Mesenchymal stem cell (in vitro differentiated cells and primary cell): ENCODE data around the gene KIR3DL3.
"Not testable (repeated sequence)": the region's sequence is repeated elsewhere in the genome, so short reads cannot be mapped to it uniquely, and the experiment has no call there.

ENCODE experiments used
- DNase-seq: peaks from one replicate; pipeline ENCODE4 v3.0.0-alpha.2; 2013
- H2AFZ ChIP-seq: one replicate; pipeline ENCODE4 v1.6.1; 2013; ENCODE audit warnings: low read depth, mild to moderate bottlenecking, control low read depth, inconsistent platforms, low read length, moderate library complexity
- H2AK5ac ChIP-seq: 2 replicates; pipeline ENCODE4 v1.6.1; 2013; ENCODE audit warnings: low read length, moderate library complexity, mild to moderate bottlenecking, inconsistent platforms; ENCODE audit not compliant: severe bottlenecking
- H2BK120ac ChIP-seq: one replicate; pipeline ENCODE4 v1.6.1; 2013; ENCODE audit warnings: low read depth, mild to moderate bottlenecking, inconsistent platforms, low read length, moderate library complexity
- H2BK12ac ChIP-seq, 2 experiments: one replicate each; pipeline ENCODE4 v1.6.1; 2013; ENCODE audit warnings: inconsistent platforms in 2 of 2, low read length in 2 of 2, mild to moderate bottlenecking in 2 of 2, moderate library complexity in 2 of 2, control low read depth in 1 of 2
- H2BK15ac ChIP-seq: one replicate; pipeline ENCODE4 v1.6.1; 2013; ENCODE audit warnings: mild to moderate bottlenecking, low read depth, inconsistent platforms; ENCODE audit not compliant: poor library complexity, severe bottlenecking
- H2BK5ac ChIP-seq: 2 replicates; pipeline ENCODE4 v1.6.1; 2013; ENCODE audit warnings: low read depth, mild to moderate bottlenecking, low read length, control low read depth, inconsistent platforms; ENCODE audit not compliant: poor library complexity, severe bottlenecking
- H3K14ac ChIP-seq, 2 experiments: one replicate each; pipeline ENCODE4 v1.6.1; 2013; ENCODE audit warnings: inconsistent platforms in 2 of 2, low read length in 2 of 2, control low read depth in 1 of 2, mild to moderate bottlenecking in 1 of 2, moderate library complexity in 1 of 2
- H3K18ac ChIP-seq, 2 experiments: one replicate each; pipeline ENCODE4 v1.6.1; 2013; ENCODE audit warnings: inconsistent platforms in 2 of 2, low read length in 2 of 2, control low read depth in 1 of 2, low read depth in 1 of 2, mild to moderate bottlenecking in 1 of 2
- H3K23ac ChIP-seq, 2 experiments: one replicate each; pipeline ENCODE4 v1.6.1; 2013; ENCODE audit warnings: inconsistent platforms in 2 of 2, low read length in 2 of 2, mild to moderate bottlenecking in 2 of 2, moderate library complexity in 2 of 2, control low read depth in 1 of 2
- H3K27ac ChIP-seq: 2 replicates; pipeline ENCODE4 v1.5.1; 2013; ENCODE audit warnings: mild to moderate bottlenecking, moderate library complexity, low read length, control low read depth, inconsistent platforms; ENCODE audit not compliant: poor library complexity, severe bottlenecking
- H3K27me3 ChIP-seq, 2 experiments: 2 replicates each; pipeline versions ENCODE4 v1.6.1 to v1.7.0; 2013; ENCODE audit warnings: low read length in 2 of 2, mild to moderate bottlenecking in 2 of 2, moderate library complexity in 2 of 2, control low read depth in 1 of 2, inconsistent platforms in 1 of 2; ENCODE audit not compliant: control insufficient read depth in 1 of 2, insufficient read depth in 1 of 2
- H3K36me3 ChIP-seq, 2 experiments: 2 replicates each; pipeline versions ENCODE4 v1.6.1 to v1.7.0; 2013; ENCODE audit warnings: low read length in 2 of 2, control low read depth in 1 of 2, inconsistent platforms in 1 of 2, low read depth in 1 of 2, mild to moderate bottlenecking in 1 of 2; ENCODE audit not compliant: insufficient read depth in 2 of 2, control insufficient read depth in 1 of 2
- H3K4ac ChIP-seq, 2 experiments: one replicate each; pipeline ENCODE4 v1.6.1; 2013; ENCODE audit warnings: inconsistent platforms in 2 of 2, low read length in 2 of 2, mild to moderate bottlenecking in 2 of 2, moderate library complexity in 2 of 2, control low read depth in 1 of 2, low read depth in 1 of 2
- H3K4me1 ChIP-seq: 2 replicates; pipeline ENCODE4 v1.6.1; 2013; ENCODE audit warnings: low read depth, low read length, control low read depth; ENCODE audit not compliant: control insufficient read depth, insufficient read depth
- H3K4me2 ChIP-seq: 2 replicates; pipeline ENCODE4 v1.6.1; 2013; ENCODE audit warnings: low read length, mild to moderate bottlenecking, inconsistent platforms; ENCODE audit not compliant: poor library complexity, severe bottlenecking
- H3K4me3 ChIP-seq, 2 experiments: 2 replicates each; pipeline versions ENCODE4 v1.5.1 to v1.7.0; 2013; ENCODE audit warnings: low read length in 2 of 2, mild to moderate bottlenecking in 2 of 2, control low read depth in 1 of 2, low read depth in 1 of 2; ENCODE audit not compliant: insufficient read depth in 1 of 2
- H3K79me1 ChIP-seq: replicated peaks from 2 replicates; pipeline ENCODE4 v1.6.1; 2013; ENCODE audit warnings: mild to moderate bottlenecking, control low read depth, low read length, inconsistent platforms; ENCODE audit not compliant: poor library complexity, severe bottlenecking
- H3K9ac ChIP-seq: 2 replicates; pipeline ENCODE4 v1.7.0; 2013; ENCODE audit warnings: mild to moderate bottlenecking, low read length, moderate library complexity
- H3K9me3 ChIP-seq: 2 replicates; pipeline ENCODE4 v1.7.0; 2013; ENCODE audit warnings: mild to moderate bottlenecking, low read length; ENCODE audit not compliant: control insufficient read depth
- H4K8ac ChIP-seq: one replicate; pipeline ENCODE4 v1.6.1; 2013; ENCODE audit warnings: inconsistent platforms, mild to moderate bottlenecking, low read length, moderate library complexity
- H4K91ac ChIP-seq: one replicate; pipeline ENCODE4 v1.6.1; 2013; ENCODE audit warnings: mild to moderate bottlenecking, low read length, inconsistent platforms
- WGBS: methylation state at CpG from one replicate; pipeline ENCODE4 v1.1.7; 2013; ENCODE audit warnings: mixed read lengths; 5-methylcytosine and 5-hydroxymethylcytosine counted together

The KIR3DL3 gene

DNA sequence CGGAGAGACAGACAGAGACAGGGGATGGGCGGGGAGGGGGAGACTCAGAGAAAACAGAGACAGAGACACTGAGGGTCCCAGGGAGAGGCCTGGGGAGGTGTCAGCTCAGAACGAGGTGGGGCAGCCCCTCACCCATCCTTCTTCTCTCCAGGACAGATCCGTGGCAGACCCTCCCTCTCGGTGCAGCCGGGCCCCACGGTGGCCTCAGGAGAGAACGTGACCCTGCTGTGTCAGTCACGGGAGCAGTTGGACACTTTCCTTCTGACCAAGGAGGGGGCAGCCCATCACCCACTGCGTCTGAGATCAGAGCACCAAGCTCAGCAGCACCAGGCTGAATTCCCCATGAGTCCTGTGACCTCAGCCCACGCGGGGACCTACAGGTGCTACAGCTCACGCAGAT is 14.3 kb upstream of the KIR3DL3 start:
- not testable (repeated sequence) for H3K14ac ChIP-seq, H3K4me1 ChIP-seq, H3K18ac ChIP-seq, H2BK15ac ChIP-seq, DNase-seq, H3K27ac ChIP-seq, H4K91ac ChIP-seq, H3K27me3 ChIP-seq, H3K36me3 ChIP-seq, H2BK120ac ChIP-seq, H3K9ac ChIP-seq, H3K79me1 ChIP-seq, H3K4me3 ChIP-seq, H3K23ac ChIP-seq, H2BK12ac ChIP-seq, H3K4ac ChIP-seq, H3K9me3 ChIP-seq, H2BK5ac ChIP-seq, H2AFZ ChIP-seq, H2AK5ac ChIP-seq, H3K4me2 ChIP-seq, H4K8ac ChIP-seq
- 64% methylated on average over 9 of the region's 13 CpGs for WGBS

DNA sequence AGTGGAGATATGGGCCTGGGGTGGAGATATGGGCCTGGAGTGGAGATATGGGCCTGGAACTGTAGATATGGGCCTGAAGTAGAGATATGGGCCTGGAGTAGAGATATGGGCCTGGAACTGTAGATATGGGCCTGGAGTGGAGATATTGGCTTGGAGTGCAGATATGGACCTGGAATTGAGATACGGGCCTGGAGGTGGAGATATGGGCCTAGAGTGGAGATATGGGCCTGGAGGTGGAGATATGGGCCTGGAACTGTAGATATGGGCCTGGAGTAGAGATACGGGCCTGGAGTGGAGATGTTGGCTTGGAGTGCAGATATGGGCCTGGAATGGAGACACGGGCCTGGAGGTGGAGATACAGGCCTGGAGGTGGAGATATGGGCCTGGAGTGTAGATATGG is 402 bp downstream of the KIR3DL3 start:
- DNase-seq: no peak
- Histone ChIP-seq H4K8ac (no peak overlapping the region), H2BK12ac (no peak overlapping the region), H2BK5ac (no peak overlapping the region), H3K4me3 (no peak overlapping the region), H3K14ac (no peak overlapping the region), H2BK120ac (no peak overlapping the region), H3K4me1 (no peaks in the 10 kb centered on the region), H3K9me3 (peaks cover 47% of the 10 kb centered on the region), H2AFZ (no peak overlapping the region), H4K91ac (no peak overlapping the region), H2AK5ac (no peak overlapping the region), H3K9ac (no peak overlapping the region), H3K4ac (no peak overlapping the region), H3K27ac (no peak overlapping the region), H3K23ac (no peak overlapping the region), H3K18ac (no peak overlapping the region), H3K4me2 (no peak overlapping the region), H2BK15ac (no peak overlapping the region), H3K36me3 (no peaks in the 10 kb centered on the region), H3K79me1 (no peaks in the 10 kb centered on the region), H3K27me3 (no peaks in the 10 kb centered on the region)
- WGBS: 38% methylated on average over 3 of the region's 3 CpGs

DNA sequence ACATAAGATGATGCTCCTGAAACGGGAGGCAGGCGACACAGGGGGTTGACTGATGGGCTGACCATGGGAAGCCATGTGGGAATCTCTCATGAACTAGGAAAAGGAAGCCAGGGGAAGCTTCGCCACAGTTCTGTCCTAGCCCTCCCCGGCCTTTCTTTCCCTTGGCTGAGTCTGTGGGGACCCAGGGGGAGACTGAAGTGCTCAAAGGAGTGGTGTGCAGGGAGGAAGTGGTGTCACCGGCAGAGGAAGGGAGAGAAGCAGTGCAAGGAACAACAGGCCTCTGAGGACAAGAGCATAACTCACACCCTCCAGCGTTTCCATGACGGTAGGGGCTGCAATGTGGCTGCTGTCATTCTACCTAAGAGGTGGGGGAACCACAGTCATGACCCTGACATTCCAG is 1.1 kb downstream of the KIR3DL3 start:
- Histone ChIP-seq H3K4me3 (no peak overlapping the region), H3K23ac (no peak overlapping the region), H3K27me3 (no peaks in the 10 kb centered on the region), H3K36me3 (no peaks in the 10 kb centered on the region), H2AK5ac (no peak overlapping the region), H3K4me2 (no peak overlapping the region), H2BK5ac (no peak overlapping the region), H3K18ac (no peak overlapping the region), H3K14ac (no peak overlapping the region), H3K9ac (no peak overlapping the region), H2BK15ac (no peak overlapping the region), H4K91ac (no peak overlapping the region), H2BK120ac (no peak overlapping the region), H2BK12ac (no peak overlapping the region), H3K4ac (no peak overlapping the region), H3K79me1 (no peaks in the 10 kb centered on the region), H4K8ac (no peak overlapping the region), H3K4me1 (no peaks in the 10 kb centered on the region), H3K9me3 (peaks cover 40% of the 10 kb centered on the region), H2AFZ (no peak overlapping the region), H3K27ac (no peak overlapping the region)
- 68% methylated on average over 7 of the region's 7 CpGs for whole genome bisulfite sequencing
- no peak for DNase-seq

DNA sequence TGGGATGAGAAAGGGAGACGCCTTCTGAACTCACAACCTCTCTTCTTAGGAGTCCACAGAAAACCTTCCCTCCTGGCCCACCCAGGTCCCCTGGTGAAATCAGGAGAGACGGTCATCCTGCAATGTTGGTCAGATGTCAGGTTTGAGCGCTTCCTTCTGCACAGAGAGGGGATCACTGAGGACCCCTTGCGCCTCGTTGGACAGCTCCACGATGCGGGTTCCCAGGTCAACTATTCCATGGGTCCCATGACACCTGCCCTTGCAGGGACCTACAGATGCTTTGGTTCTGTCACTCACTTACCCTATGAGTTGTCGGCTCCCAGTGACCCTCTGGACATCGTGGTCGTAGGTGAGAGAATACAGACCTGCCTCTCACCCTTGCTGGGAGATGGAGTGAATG is 3.3 kb downstream of the KIR3DL3 start:
- H3K9me3 ChIP-seq: peaks cover 22% of the 10 kb centered on the region
- H2BK15ac ChIP-seq: no peak overlapping the region
- H3K27me3 ChIP-seq: no peaks in the 10 kb centered on the region
- no peaks in the 10 kb centered on the region for H3K4me1 ChIP-seq
- no peak overlapping the region for H4K8ac ChIP-seq
- DNase-seq: no peak
- no peak overlapping the region for H3K4ac ChIP-seq
- H3K36me3 ChIP-seq: no peaks in the 10 kb centered on the region
- H4K91ac ChIP-seq: no peak overlapping the region
- no peak overlapping the region for H2AK5ac ChIP-seq
- no peak overlapping the region for H2BK120ac ChIP-seq
- no peak overlapping the region for H3K14ac ChIP-seq
- H3K9ac ChIP-seq: no peak overlapping the region
- WGBS: 65% methylated on average over 10 of the region's 10 CpGs
- H3K23ac ChIP-seq: no peak overlapping the region
- H3K18ac ChIP-seq: no peak overlapping the region
- H2AFZ ChIP-seq: no peak overlapping the region
- H3K4me3 ChIP-seq: no peak overlapping the region
- no peak overlapping the region for H2BK5ac ChIP-seq
- no peak overlapping the region for H2BK12ac ChIP-seq
- H3K79me1 ChIP-seq: no peaks in the 10 kb centered on the region
- H3K4me2 ChIP-seq: no peak overlapping the region
- H3K27ac ChIP-seq: no peak overlapping the region
